K562 (cell line): ENCODE data around the gene MEX3A.

Experiments used
- FOXM1 ChIP-seq, 2 experiments: fragments of 450-650 bp in 1 of 2; sonication (generic) in 1 of 2; formaldehyde crosslinking in 1 of 2; IDR thresholded peaks; 2 replicates each; pipeline versions ENCODE4 v1.6.1 to v1.9.0; 2017 to 2022; ENCODE audit warnings: low read depth in 2 of 2, mild to moderate bottlenecking in 2 of 2, missing genetic modification reagents in 1 of 2, moderate library complexity in 1 of 2
- HDAC6 ChIP-seq: IDR thresholded peaks from 2 replicates; pipeline ENCODE4 v1.6.1; 2012; ENCODE audit warnings: low read depth, mild to moderate bottlenecking, control low read depth, inconsistent platforms, low read length, moderate library complexity
- JUN ChIP-seq, 2 experiments: sonication (generic) in 1 of 2; formaldehyde crosslinking in 1 of 2; IDR thresholded peaks; 2 replicates each; pipeline versions ENCODE4 v1.6.1 to v1.8.0; 2012 to 2022; ENCODE audit warnings: borderline replicate concordance in 2 of 2, mild to moderate bottlenecking in 2 of 2, improper control_type of control experiment in 1 of 2, low read depth in 1 of 2, low read length in 1 of 2, missing genetic modification reagents in 1 of 2
- ZNF436 ChIP-seq: fragments of 250-450, 450-650 bp; sonication (Bioruptor Pico); formaldehyde crosslinking; IDR thresholded peaks from 2 replicates; pipeline ENCODE4 v1.7.0; 2020; ENCODE audit warnings: mild to moderate bottlenecking
- ZNF79 ChIP-seq: fragments of 250-450 bp; sonication (Bioruptor Pico); IDR thresholded peaks from 2 replicates; pipeline ENCODE4 v1.4.0; 2020; ENCODE audit warnings: low read depth, mild to moderate bottlenecking, moderate library complexity
- TF ChIP-seq, protein P1 (sequence below), 3 experiments: IDR thresholded peaks in 2 of 3; conservative IDR thresholded peaks in 1 of 3; 2 replicates each; pipeline ENCODE4 v1.5.1; 2011 to 2012; ENCODE audit warnings: low read length in 3 of 3, mild to moderate bottlenecking in 3 of 3, control low read depth in 2 of 3, improper control_type of control experiment in 1 of 3, inconsistent platforms in 1 of 3, low read depth in 1 of 3, mixed read lengths in 1 of 3, moderate library complexity in 1 of 3; ENCODE audit not compliant: insufficient read depth in 2 of 3
- TF ChIP-seq, protein P2 (sequence below): fragments of 200-800 bp; sonication (Bioruptor generic); IDR thresholded peaks from 2 replicates; pipeline ENCODE4 v1.6.1; 2017; ENCODE audit warnings: missing genetic modification characterization, missing compliant biosample characterization
- TF ChIP-seq, protein P3 (sequence below): fragments of 250-450 bp; sonication (Bioruptor Pico); IDR thresholded peaks from 2 replicates; pipeline ENCODE4 v1.8.0; 2022; ENCODE audit warnings: inconsistent platforms, mild to moderate bottlenecking, moderate library complexity, borderline replicate concordance

DNA sequence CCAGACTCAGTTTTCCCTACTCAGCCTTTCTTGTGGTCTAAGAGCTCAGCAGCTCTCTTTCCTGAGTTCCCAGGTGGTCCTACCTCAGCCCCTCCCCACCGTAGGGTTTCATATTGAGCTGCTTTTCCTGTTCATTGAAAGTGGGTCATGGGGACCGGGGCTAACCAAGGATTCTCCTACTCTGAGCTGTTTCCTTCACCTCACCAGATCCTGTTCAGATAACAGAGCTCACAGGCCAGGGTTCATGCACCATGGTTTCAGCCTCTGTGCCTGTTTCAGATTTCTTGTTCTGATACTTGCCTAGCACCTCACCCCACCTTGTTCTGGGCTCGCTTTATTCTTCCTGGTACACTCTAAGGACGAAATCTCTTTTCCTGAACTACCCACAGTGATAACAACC lies 37.2 kb downstream of the MEX3A start:
- no peak for TF ChIP-seq JUN (IDR thresholded peaks at IDR 0.05; ENCODE audit: borderline replicate concordance, low read depth, low read length)
- no peak for TF ChIP-seq JUN (CRISPR knock-in tag; IDR thresholded peaks at IDR 0.05; ENCODE audit: borderline replicate concordance)
- no peak for TF ChIP-seq ZNF79 (CRISPR knock-in tag)
- no peak for TF ChIP-seq ZNF436
- no peak for TF ChIP-seq HDAC6
- no peak for TF ChIP-seq FOXM1 (IDR thresholded peaks at IDR 0.05; ENCODE audit: low read depth)
- no peak for TF ChIP-seq FOXM1 (CRISPR knock-in tag; IDR thresholded peaks at IDR 0.05; ENCODE audit: low read depth)
- TF ChIP-seq, protein P1, sequence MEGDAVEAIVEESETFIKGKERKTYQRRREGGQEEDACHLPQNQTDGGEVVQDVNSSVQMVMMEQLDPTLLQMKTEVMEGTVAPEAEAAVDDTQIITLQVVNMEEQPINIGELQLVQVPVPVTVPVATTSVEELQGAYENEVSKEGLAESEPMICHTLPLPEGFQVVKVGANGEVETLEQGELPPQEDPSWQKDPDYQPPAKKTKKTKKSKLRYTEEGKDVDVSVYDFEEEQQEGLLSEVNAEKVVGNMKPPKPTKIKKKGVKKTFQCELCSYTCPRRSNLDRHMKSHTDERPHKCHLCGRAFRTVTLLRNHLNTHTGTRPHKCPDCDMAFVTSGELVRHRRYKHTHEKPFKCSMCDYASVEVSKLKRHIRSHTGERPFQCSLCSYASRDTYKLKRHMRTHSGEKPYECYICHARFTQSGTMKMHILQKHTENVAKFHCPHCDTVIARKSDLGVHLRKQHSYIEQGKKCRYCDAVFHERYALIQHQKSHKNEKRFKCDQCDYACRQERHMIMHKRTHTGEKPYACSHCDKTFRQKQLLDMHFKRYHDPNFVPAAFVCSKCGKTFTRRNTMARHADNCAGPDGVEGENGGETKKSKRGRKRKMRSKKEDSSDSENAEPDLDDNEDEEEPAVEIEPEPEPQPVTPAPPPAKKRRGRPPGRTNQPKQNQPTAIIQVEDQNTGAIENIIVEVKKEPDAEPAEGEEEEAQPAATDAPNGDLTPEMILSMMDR (IDR thresholded peaks at IDR 0.05 in 2 of 3, conservative IDR thresholded peaks at IDR 0.05 in 1 of 3; ENCODE audit: insufficient read depth in 2 of 3, low read depth in 1 of 3, low read length in 3 of 3), result no peak
- TF ChIP-seq, protein P2, sequence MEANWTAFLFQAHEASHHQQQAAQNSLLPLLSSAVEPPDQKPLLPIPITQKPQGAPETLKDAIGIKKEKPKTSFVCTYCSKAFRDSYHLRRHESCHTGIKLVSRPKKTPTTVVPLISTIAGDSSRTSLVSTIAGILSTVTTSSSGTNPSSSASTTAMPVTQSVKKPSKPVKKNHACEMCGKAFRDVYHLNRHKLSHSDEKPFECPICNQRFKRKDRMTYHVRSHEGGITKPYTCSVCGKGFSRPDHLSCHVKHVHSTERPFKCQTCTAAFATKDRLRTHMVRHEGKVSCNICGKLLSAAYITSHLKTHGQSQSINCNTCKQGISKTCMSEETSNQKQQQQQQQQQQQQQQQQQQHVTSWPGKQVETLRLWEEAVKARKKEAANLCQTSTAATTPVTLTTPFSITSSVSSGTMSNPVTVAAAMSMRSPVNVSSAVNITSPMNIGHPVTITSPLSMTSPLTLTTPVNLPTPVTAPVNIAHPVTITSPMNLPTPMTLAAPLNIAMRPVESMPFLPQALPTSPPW (CRISPR knock-in tag), result no peak
- TF ChIP-seq, protein P3, sequence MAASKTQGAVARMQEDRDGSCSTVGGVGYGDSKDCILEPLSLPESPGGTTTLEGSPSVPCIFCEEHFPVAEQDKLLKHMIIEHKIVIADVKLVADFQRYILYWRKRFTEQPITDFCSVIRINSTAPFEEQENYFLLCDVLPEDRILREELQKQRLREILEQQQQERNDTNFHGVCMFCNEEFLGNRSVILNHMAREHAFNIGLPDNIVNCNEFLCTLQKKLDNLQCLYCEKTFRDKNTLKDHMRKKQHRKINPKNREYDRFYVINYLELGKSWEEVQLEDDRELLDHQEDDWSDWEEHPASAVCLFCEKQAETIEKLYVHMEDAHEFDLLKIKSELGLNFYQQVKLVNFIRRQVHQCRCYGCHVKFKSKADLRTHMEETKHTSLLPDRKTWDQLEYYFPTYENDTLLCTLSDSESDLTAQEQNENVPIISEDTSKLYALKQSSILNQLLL (CRISPR knock-in tag), result no peak
